GM18502 (cell line): ENCODE measurements around the gene HSPE1.
"Not testable (repeated sequence)": the region's sequence is repeated elsewhere in the genome, so short reads cannot be mapped to it uniquely, and the experiment has no call there.

Experiments used
- ATAC-seq: cut with Tn5 transposase; IDR thresholded peaks from one replicate; pipeline ENCODE4 v1.9.1; 2021; ENCODE audit warnings: mild to moderate bottlenecking; ENCODE audit not compliant: unreplicated experiment, poor library complexity

HSPE1 gene

GRCh38 chr2:197551260-197551659 is 51.1 kb downstream of the HSPE1 start:
- not testable (repeated sequence) for ATAC-seq
